ENCODE results near the gene ERICH3.

The ERICH3 gene, protein sequence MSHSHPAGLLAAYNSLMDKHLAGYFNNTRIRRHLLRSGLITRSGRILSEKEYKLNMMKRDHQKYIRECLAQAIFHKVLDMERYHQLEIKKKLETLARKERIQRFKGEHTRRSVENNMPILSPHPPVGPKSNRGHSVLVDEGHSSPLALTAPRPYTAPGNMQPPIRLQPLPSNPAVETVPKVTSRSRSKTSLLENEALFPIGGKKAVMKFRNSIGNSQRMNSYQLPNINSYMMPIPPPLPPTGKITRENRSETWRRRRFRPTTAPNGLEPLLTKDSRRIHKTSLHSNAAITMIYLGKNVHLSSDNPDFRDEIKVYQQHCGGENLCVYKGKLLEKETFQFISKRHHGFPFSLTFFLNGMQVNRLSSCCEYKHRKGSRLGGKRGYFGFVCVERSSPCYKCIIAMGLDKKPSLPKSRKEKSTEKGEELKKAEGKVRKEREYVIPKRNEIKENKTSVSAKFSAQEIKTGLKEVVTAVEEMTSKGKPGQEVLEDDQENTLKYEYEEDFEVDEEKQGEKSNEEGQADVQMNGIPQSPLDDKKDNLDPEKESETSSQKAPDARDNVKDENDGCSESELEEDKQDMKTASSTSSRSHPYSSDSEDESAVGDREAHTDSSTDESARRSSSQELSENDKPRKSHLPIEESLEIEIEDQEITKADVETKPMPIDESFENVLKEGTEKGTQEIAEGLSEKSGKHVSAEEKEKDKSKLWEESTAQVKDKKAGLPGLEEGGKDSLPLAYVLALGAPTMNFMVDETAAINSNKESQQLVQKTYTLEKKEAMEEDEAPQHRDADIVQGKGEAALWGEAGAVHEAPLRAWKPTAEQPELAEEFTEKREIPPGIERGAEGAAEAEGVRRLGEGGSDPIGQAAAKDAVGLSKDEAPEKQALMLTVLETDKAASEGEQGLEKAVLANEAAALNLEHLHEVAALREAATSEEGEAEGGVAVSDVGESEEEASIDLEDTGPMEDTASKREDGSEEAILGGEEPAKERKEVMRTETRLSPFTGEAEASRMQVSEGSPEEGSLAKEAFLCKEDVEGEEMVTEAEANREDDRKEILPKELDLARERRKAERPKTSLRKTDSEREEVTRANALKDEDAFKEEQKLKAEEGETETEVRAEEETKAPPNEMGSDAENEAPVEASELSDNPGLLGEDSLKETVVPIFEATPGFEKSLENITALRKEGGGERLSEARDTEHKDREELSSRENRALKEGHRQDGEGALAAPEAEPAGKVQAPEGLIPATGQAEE (N-terminal part only)

DNA sequence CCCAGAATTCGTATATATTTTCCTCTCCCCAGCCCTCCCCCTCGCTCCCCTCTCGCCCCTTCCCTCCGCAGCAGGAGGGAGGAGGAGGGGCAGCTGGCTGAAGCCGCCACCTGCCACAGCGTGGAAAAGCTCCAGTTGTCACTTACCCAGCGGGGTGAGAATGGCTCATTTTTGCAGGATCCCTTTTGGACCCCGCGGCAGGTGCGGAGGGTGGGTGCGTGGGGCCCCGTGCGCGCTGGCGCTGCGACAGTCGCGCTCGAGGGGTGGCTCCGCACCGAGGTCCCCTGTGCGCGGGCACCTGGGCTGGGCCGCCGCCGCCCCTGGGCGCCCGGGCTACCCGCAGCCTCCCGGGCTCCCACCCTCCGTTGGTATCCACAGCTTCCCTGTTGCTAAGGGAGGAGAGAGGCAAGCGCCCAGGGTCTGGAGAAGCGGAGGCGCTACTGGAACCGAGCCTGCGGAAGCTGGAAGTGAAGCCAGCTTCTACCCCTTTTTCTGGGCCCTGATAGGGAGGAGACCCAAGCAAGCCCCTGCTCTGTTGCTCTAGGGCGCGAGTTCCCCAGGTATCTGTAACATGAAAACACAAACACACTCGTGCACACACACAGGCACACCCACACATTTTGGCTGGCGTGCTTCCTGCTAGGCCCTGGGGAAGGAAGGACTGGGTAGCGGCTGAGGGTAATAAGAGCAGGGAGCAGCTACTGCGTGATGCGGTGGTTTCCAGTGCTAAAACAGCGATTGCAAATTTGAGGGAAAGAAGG, at the start of gene ERICH3:
TSS of gene ERICH3 (minus strand) at position 442 of the 761 bp plus-strand sequence. CDS start at position 169, 273 bp downstream.
- in situ Hi-C loops (cut with HindIII; ENCODE audit: low sequenced_read_pairs) = no loop called here

DNA sequence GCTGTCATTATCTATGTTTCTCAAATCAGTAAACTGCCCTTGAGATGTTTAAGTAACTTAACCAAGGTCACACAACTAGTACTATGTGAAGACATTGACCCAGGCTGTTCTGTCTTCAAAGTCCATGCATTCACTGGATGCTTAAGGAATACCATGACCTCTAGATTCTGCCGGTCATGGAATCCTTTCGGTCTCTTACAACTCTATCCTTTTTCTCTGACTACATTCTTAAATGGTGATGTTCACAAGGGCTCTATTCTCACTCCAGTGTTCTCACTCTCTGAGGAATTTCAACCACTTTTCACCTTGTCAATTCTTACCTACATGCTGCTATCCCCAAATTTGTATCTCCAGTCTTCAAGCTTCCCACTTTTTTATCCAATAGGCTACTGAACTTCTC, 44.0 kb upstream of the ERICH3 start:
- in situ Hi-C loops (cut with HindIII; ENCODE audit: low sequenced_read_pairs) = no loop called here

DNA sequence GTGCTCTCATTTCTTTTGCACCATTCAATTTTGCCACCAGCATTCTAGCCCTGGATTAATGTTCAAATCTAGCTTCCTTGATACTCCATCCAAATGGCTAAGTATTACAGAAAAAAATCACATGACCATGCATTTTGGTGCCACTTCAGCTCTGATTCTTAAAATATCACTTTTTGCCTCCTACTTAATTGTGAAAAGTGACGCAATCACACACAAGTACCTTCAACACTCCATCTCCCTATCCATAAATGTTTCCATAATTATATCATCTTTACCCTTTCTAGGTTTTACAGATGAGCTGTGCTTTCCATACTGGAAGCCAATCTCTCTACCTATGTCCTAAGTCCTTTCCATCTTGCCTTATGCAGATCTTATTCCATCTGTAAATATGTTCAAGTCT, 43.2 kb upstream of the ERICH3 start:
- in situ Hi-C loops (cut with HindIII; ENCODE audit: low sequenced_read_pairs) = no loop called here

DNA sequence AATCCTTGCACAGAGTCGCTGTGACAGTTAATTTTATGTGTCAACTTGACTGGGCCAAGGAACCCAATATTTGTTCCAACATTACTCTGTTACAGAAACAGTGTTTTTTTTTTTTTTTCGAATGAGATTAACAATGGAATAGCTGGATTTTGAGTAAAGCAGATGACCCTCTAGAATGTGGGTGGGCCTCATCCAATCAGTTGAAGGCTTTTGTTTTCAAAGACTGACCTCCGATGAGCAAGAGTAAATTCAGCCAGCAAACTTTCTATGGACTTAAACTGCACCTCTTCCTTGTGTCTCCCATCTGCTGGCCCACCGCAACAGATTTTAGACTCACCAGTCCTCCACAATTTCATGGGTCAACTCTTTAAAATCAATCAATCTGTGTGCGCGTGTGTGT, 42.2 kb upstream of the ERICH3 start:
- in situ Hi-C loops (cut with HindIII; ENCODE audit: low sequenced_read_pairs) = no loop called here

DNA sequence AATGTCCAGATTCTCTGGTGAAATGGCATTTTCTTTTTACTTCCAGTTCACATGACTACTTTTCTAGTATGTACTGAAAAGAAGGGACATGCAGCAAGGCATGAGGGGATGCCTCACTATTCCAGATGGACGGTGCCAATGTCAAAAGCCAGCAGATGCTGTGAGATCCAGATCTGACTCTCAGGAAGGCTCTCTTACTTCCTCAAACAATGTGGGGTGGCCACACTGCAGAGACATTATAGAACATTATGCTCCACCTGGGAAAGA, 41.6 kb upstream of the ERICH3 start:
- in situ Hi-C loops (cut with HindIII; ENCODE audit: low sequenced_read_pairs) = no loop called here

DNA sequence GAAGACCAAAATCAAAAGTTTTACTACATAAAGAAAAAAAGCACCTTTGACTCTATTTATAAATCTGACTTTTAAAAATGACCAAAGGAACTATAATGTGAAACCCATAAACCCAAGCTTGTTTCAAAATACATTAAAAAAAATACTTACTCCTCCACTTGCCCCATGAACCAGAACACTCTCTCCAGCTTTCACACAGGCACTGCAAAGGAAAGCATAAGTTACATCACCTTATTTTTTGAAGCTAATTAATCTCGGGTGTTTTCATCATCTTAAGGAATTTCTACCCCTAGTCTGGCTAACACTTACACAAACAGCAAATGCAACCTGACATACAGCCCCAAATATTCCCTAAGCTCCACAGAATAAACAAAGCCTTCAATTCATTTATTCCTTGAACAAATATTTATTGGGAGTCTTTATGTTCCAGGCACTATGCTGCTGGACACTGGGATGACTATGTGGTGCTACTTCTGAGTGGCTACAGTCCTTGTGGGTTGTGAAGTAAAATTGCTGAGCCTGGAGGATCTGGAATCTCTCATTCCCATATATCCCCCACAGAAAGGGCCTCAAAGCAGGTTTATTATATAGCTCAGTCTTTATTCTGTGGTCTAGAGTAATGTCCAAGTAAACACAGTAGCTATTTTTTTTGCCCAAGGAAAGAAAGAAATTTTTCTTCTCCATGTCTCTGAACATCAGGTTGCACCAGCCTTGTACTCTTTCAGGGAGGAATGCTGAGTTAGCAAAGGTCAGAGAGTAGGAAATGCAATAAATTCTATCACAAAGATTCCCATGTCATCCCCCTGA, 41.0 kb upstream of the ERICH3 start:
- in situ Hi-C loops (cut with HindIII; ENCODE audit: low sequenced_read_pairs) = no loop called here

DNA sequence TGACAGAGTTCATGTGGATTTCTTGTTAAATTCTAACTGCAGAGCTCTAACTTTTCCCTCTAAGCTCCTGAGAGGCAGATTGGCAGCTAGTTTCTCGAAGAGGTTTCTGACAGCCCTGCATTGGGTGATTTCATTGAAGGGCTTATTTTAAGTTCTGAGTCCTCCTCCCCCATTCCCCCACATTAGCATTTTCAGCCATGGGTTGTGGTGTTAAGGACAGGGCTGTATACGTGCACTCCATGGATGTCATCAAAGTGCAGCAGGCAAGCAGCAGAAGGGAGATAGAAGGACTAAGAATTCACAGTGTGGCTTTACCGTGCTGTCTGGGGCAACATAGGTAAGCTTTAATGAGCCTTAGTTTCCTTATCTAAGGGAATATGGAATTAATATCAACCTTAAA, 40.3 kb upstream of the ERICH3 start:
- in situ Hi-C loops (cut with HindIII; ENCODE audit: low sequenced_read_pairs) = no loop called here

DNA sequence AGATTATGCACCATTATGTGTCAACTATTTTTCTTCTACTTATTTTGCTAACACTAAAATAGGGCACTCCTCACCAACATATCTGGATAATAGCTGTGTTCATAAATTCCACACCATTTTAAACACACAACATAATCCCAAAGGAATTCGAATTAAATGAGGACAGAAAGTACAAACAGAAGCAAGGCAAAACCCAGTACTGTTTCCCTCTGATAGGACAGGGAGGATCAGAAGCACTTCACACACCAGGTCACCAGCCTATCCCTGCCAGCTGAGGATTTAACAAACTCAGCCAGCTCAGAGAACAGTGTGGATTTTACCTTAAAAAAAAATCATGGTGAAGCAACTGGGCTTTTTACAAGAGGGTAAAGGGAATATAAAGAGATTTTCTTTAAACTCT, 39.3 kb upstream of the ERICH3 start:
- in situ Hi-C loops (cut with HindIII; ENCODE audit: low sequenced_read_pairs) = no loop called here

DNA sequence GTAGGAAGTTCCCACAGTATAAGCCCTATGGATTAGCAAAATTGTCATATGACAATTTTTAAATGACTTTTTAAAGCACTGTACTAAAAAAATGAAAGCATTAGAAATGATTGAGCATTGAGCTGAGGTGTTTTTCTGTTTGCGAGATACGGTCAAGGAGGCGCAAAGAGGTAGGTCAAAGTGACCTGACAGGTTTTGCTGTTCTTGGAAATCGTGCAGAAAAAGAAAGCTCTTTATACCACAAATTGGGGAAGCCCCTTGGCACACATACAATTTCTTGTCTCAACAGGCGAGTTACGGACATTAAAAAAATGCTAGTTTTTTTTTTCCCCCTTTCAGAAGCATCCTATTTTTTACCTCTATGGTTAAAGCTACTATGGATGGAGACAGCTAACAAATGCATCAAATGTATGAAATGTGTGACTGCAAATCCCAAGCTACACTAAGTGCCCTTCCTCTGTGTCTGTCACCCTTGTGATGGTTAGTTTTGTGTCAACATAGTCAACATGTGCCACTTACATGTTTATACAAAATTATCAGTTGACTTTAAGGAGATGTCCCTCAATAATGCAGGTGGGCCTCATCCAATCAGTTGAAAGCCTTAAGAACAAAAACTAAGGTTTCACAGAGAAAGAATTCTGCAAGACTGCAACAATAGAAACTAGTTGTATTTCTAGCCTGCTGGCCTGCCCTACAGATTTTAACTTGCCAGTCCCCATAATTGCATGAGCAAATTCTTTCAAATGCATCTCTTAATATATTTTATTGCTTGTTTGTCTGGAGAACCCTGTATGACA, 30.0 kb upstream of the ERICH3 start:
- in situ Hi-C loops (cut with HindIII; ENCODE audit: low sequenced_read_pairs) = no loop called here

DNA sequence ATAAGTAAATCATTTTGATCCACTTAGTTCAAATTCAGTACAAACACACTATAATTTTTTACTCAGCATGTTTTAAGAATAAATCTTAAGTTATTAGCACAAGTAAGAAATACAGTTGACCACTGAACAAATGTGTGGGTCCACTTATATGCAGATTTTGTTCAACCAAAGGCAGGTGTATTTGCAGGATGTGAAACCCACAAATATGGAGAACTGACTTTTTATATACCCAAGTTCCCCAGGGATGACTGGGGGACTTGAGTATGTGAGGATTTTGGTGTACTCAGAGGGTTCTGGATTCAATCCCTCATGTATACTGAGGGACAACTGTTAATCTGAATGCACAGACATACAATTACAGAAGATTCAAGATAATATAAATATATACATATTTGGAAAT, 25.7 kb upstream of the ERICH3 start:
- in situ Hi-C loops (cut with HindIII; ENCODE audit: low sequenced_read_pairs) = no loop called here

DNA sequence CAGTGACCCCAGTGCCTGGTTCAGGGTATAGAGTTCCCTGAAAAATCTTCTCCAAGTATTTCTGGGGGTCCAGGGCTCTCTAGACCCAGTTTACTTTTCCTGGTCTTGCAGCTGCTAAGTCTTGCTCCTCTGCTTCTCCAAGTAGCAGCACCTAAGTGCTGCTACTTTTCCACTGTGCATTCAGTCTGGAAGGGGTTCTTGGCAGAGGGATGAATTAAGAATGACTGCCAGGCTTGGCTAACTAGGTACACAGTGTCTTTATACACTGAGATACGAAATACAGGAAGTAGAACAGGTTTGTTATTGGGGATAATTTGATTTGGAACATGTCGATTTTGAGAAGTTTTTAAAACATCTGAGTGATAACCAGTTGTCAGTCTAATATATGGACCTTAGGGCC, 24.2 kb upstream of the ERICH3 start:
- in situ Hi-C loops (cut with HindIII; ENCODE audit: low sequenced_read_pairs) = no loop called here

DNA sequence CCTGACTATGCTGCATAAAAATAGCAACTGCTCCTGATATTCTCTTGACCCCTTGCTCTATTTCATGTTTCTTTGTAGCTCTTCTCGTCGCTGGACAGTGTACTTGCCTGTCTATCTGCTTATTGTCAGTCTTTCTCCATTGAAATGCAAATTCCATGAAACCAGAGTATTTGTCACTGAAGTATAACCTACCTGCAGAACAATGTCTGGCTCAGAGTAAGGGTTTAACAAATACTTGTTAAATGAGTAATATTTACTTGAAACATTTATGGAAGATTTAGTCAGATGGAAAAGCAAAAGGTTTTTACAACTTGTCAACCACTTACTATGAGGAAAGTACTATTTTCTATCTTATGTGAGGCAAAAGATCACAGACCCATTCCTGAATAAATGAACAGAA, 19.9 kb upstream of the ERICH3 start:
- in situ Hi-C loops (cut with HindIII; ENCODE audit: low sequenced_read_pairs) = no loop called here

DNA sequence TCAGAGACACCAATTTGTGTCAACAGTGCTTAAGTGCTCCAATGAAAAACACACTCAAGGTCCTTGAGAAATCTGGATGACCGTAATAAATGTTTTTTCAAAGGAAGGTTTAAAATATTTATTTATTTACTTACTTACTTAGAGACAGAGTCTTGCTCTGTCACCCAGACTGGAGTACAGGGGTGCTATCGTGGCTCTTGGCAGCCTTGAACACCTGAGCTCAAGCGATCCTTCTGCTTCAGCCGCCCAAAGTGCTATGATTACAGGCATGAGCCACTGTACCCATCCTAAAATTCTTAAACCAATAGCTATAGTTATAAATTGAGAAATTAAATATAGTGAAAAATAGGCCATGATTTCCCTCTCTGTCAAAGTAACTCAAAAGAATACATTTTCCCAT, 17.3 kb upstream of the ERICH3 start:
- in situ Hi-C loops (cut with HindIII; ENCODE audit: low sequenced_read_pairs) = no loop called here

DNA sequence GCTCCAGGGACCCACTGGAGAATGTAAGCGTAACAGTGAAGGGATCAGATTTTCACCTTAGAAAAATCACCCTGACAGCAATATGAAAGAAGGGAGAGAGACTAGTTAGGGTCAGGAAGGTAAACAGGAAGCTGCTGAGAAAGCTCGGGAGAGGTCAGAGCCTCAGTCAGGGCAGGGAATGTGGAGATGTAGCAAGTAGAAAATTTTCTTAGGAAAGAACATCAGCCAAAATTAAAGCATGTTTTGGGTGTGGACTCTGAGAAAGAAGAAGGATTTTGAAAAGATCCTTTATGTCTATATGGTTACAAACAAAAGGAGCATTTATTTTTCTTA, 16.7 kb upstream of the ERICH3 start:
- in situ Hi-C loops (cut with HindIII; ENCODE audit: low sequenced_read_pairs) = no loop called here

DNA sequence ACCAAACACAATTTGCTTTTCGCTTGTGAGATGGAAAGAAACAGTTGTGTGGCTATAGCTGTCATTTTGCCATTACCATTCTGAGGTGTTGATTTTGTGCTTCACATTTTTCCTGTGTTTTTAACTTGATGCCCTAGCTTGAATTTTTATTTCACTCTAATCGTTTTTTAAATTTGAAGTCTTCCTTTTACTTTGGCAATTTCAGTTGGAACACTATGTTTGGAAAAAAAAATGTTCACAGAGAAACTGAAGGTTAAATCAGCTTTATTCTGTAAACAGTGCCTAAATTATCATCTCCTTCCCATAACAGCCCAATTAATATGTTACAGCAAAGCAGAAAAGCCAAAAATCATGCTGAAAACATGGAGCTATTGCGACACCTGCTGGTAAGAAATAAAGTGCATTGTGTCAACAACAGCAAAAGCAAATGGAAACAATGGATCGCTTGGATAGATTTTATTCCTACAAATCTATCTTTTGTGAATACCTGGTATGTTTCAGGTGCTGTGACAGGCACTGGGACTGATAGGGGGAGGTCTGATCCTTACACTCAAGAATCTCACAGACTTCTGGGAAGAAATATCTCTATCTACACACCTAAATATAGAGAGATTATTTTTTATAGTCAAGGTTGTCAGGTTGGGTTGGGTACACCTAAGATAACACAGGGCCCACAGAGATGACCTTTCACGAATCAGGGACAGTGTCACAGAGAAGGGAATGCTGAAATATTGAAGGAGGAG, 16.2 kb upstream of the ERICH3 start:
- in situ Hi-C loops (cut with HindIII; ENCODE audit: low sequenced_read_pairs) = no loop called here

DNA sequence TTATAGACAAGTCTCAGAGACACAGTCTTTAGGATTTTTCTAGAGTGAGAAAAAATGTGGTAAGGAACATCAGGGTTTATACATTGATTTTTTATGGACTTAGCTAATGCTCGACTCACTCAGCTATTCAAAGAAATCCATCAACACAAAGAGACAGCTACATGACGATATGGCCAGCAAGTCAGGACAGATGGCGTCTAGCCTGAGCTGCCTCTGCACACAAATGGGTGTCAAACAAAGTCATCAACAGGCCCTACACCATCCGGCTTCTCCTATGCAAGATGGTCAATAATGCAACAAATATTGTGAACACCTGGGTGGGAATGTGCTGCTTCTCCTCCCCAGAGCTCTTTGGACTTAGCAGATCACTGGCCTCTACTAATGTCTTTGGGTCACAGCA, 13.3 kb upstream of the ERICH3 start:
- in situ Hi-C loops (cut with HindIII; ENCODE audit: low sequenced_read_pairs) = no loop called here

DNA sequence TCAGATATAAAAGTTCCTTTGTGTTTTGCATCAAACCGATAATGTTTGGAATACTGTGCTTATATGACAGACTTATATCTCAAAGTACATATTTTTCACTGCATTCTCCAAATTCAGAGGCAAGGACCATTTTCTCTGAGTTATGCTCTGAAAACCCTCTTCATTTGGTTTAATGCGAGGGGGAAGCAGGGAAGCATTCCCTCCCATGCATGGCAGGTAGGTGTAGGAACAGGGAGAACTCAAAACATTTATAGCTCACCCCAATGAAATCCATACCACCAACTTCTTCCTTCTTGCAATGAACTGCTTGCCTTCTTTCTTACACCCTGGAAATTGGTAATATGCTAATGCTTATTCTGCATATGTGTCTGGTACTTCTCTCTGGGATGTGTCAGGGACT, 10.7 kb upstream of the ERICH3 start:
- in situ Hi-C loops (cut with HindIII; ENCODE audit: low sequenced_read_pairs) = no loop called here

DNA sequence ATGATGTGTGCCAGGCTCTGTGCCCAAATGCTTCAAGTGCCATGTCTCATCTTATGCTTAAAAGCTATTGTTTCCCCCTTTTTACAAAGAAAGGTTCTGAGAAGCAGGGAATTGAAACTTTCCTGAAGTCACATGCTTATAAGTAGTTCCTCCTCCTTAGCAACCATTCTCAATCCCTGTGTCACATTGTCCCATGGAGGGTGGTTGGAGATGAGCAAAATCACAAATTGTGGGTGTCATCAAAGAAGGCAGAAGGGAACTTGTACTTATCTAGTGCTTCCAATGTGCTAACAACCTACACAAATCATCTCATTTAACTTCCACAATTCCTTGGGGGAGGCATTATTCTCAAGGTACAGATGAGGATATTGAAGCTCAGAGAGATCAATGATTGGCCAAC, 10.1 kb upstream of the ERICH3 start:
- in situ Hi-C loops (cut with HindIII; ENCODE audit: low sequenced_read_pairs) = no loop called here

DNA sequence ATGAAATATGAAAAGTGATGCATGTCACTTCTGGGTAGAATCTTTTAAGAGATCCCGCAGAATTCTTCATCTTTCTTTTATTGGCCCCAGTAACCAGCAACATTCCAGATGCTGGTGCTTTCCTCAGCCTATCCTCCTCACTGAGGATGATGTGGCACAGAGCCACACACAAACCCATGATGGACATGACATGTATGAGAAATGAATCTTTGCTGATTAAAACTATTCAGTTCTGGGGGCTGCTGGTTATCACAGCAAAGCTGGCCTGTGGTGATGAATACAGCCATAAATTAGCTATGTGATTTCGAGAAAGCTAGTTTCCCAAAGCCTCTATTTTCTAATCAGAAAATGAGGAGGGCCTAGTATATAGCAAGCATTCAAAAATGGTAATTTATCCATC, 8.3 kb upstream of the ERICH3 start:
- in situ Hi-C loops (cut with HindIII; ENCODE audit: low sequenced_read_pairs) = no loop called here

All from DLD1 (cell line).